HepG2 (cell line): ENCODE data around the gene MINDY1. TPM values are rescaled to one million over a fixed set of nuclear protein-coding genes. Genes with fewer than 3 reads are reported as not detected.

Source experiments
- CREM ChIP-seq, 2 experiments: sonication (generic) in 1 of 2; formaldehyde crosslinking in 1 of 2; IDR thresholded peaks; 2 replicates each; pipeline versions ENCODE4 v1.4.0 to v1.6.1; 2016 to 2020; ENCODE audit warnings: antibody characterized with exemption in 1 of 2, mild to moderate bottlenecking in 1 of 2, missing genetic modification reagents in 1 of 2
- ELF3 ChIP-seq: IDR thresholded peaks from 2 replicates; pipeline ENCODE4 v1.6.1; 2016; ENCODE audit warnings: missing genetic modification reagents, missing compliant biosample characterization
- EP300 ChIP-seq, 3 experiments: sonication (generic) in 1 of 3; formaldehyde crosslinking in 1 of 3; IDR thresholded peaks; 2 replicates each; pipeline versions ENCODE4 v1.5.1 to v1.6.1; 2011 to 2020; ENCODE audit warnings: low read depth in 2 of 3, low read length in 2 of 3, borderline replicate concordance in 1 of 3, improper control_type of control experiment in 1 of 3, mild to moderate bottlenecking in 1 of 3, missing genetic modification reagents in 1 of 3, moderate library complexity in 1 of 3
- HNRNPH1 ChIP-seq: fragments of 200-400 bp; formaldehyde crosslinking; optimal IDR thresholded peaks from 2 replicates; pipeline ENCODE3; 2017; ENCODE audit warnings: mild to moderate bottlenecking, low read depth, low read length
- NFIB ChIP-seq: sonication (generic); formaldehyde crosslinking; IDR thresholded peaks from 2 replicates; pipeline ENCODE4 v1.9.0; 2021; ENCODE audit warnings: missing genetic modification reagents, mild to moderate bottlenecking, borderline replicate concordance
- PCBP2 ChIP-seq: fragments of 200-400 bp; formaldehyde crosslinking; optimal IDR thresholded peaks from 2 replicates; pipeline ENCODE3; 2018; ENCODE audit warnings: low read length, low read depth; ENCODE audit not compliant: poor library complexity, severe bottlenecking
- SAP130 ChIP-seq: IDR thresholded peaks from 2 replicates; pipeline ENCODE4 v1.6.1; 2016; ENCODE audit warnings: low read depth
- SP140L ChIP-seq: sonication (generic); formaldehyde crosslinking; IDR thresholded peaks from 2 replicates; pipeline ENCODE4 v1.4.0; 2020; ENCODE audit warnings: missing genetic modification reagents, borderline replicate concordance
- SPEN ChIP-seq: sonication (generic); formaldehyde crosslinking; IDR thresholded peaks from 2 replicates; pipeline ENCODE4 v1.5.1; 2020; ENCODE audit warnings: low read depth, mild to moderate bottlenecking, missing genetic modification reagents
- TBP ChIP-seq: sonication (generic); formaldehyde crosslinking; IDR thresholded peaks from 2 replicates; pipeline ENCODE4 v1.5.0; 2020; ENCODE audit warnings: missing genetic modification reagents
- TGIF2 ChIP-seq: IDR thresholded peaks from 2 replicates; pipeline ENCODE4 v1.6.1; 2016; ENCODE audit warnings: control low read depth, missing compliant biosample characterization
- TIGD3 ChIP-seq: sonication (generic); formaldehyde crosslinking; IDR thresholded peaks from 2 replicates; pipeline ENCODE4 v1.5.1; 2020; ENCODE audit warnings: mild to moderate bottlenecking, missing genetic modification reagents, borderline replicate concordance
- ZFP82 ChIP-seq: sonication (generic); formaldehyde crosslinking; IDR thresholded peaks from 2 replicates; pipeline ENCODE4 v1.5.1; 2020; ENCODE audit warnings: mild to moderate bottlenecking, missing genetic modification reagents, borderline replicate concordance
- ZNF234 ChIP-seq: sonication (generic); formaldehyde crosslinking; conservative IDR thresholded peaks from 2 replicates; pipeline ENCODE4 v1.5.1; 2020; ENCODE audit warnings: mild to moderate bottlenecking, missing genetic modification reagents
- ZNF281 ChIP-seq: sonication (generic); formaldehyde crosslinking; IDR thresholded peaks from 2 replicates; pipeline ENCODE4 v1.4.0; 2020; ENCODE audit warnings: missing genetic modification reagents, borderline replicate concordance
- ZNF354B ChIP-seq: sonication (generic); formaldehyde crosslinking; IDR thresholded peaks from 2 replicates; pipeline ENCODE4 v1.8.0; 2022; ENCODE audit warnings: mild to moderate bottlenecking, missing genetic modification reagents
- ZNF431 ChIP-seq: sonication (generic); formaldehyde crosslinking; IDR thresholded peaks from 2 replicates; pipeline ENCODE4 v1.9.0; 2022; ENCODE audit warnings: missing genetic modification reagents, low read depth, mild to moderate bottlenecking, borderline replicate concordance
- ZNF451 ChIP-seq: sonication (generic); formaldehyde crosslinking; IDR thresholded peaks from 2 replicates; pipeline ENCODE4 v1.5.0; 2020; ENCODE audit warnings: mild to moderate bottlenecking, missing genetic modification reagents
- ZNF567 ChIP-seq: sonication (generic); formaldehyde crosslinking; IDR thresholded peaks from 2 replicates; pipeline ENCODE4 v1.8.1; 2023; ENCODE audit warnings: mild to moderate bottlenecking, missing genetic modification reagents, borderline replicate concordance
- polyA plus RNA-seq, 8 experiments: library from polyadenylated mRNA; depleted of rRNA in 3 of 8; stranded (reverse) in 7 of 8; unstranded in 1 of 8; fragments of >200 nt; fragmentation: Illumina TruSeq in 4 of 8; extraction: Trizol in 4 of 8; gene quantifications; 2 replicates each; pipeline versions ENCODE4 v1.2.1 to v1.2.3, GENCODE V29; 2011 to 2016; ENCODE audit warnings: low read depth in 4 of 8, missing spikeins in 1 of 8, mixed read lengths in 1 of 8; ENCODE audit not compliant: insufficient read depth in 1 of 8
- total RNA-seq, 5 experiments: library from RNA; depleted of rRNA; stranded (reverse); fragments of >200 nt; fragmentation: Illumina TruSeq; extraction: Trizol; gene quantifications; 2 replicates each; pipeline ENCODE4 v1.2.3, GENCODE V29; 2016; ENCODE audit warnings: low read depth in 1 of 5
- TF ChIP-seq, protein P1 (sequence below): sonication (generic); formaldehyde crosslinking; IDR thresholded peaks from 2 replicates; pipeline ENCODE4 v1.4.0; 2020; ENCODE audit warnings: mild to moderate bottlenecking, missing genetic modification reagents
- TF ChIP-seq, protein P2 (sequence below): sonication (generic); formaldehyde crosslinking; IDR thresholded peaks from 2 replicates; pipeline ENCODE4 v1.8.0; 2022; ENCODE audit warnings: missing genetic modification reagents, low read depth, mild to moderate bottlenecking, borderline replicate concordance

The MINDY1 gene
- total and polyA plus RNA-seq, 2 of the 13 experiments (the other 11 are each of a cell fraction or from before 2014, with no cell fraction given) = 11.1 to 15.0 TPM

GRCh38 chr1:150979092-150980056 lies 27.3 kb downstream of the MINDY1 start (continued):
- TF ChIP-seq, protein P1, sequence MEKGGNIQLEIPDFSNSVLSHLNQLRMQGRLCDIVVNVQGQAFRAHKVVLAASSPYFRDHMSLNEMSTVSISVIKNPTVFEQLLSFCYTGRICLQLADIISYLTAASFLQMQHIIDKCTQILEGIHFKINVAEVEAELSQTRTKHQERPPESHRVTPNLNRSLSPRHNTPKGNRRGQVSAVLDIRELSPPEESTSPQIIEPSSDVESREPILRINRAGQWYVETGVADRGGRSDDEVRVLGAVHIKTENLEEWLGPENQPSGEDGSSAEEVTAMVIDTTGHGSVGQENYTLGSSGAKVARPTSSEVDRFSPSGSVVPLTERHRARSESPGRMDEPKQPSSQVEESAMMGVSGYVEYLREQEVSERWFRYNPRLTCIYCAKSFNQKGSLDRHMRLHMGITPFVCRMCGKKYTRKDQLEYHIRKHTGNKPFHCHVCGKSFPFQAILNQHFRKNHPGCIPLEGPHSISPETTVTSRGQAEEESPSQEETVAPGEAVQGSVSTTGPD (CRISPR knock-in tag) = no peak
- peak; percentile 63; the same call in 1 of the 2 replicates for TF ChIP-seq ELF3 (CRISPR knock-in tag)
- no peak for TF ChIP-seq ZNF431
- TF ChIP-seq, protein P2, sequence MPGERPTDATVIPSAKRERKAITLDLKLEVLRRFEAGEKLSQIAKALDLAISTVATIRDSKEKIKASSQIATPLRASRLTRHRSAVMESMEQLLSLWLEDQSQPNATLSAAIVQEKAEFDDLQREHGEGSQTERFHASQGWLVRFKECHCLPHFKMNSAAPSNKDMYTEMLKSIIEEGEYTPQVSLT (CRISPR knock-in tag) = no peak
- TF ChIP-seq NFIB (CRISPR knock-in tag) = no peak
- TF ChIP-seq ZNF281 (CRISPR knock-in tag) = no peak; the same call in 1 of the 2 replicates
- TF ChIP-seq TBP (CRISPR knock-in tag) = no peak
- no peak for TF ChIP-seq SP140L (CRISPR knock-in tag)
- TF ChIP-seq TIGD3 (CRISPR knock-in tag) = 0 out of 2 replicates have a peak, but pooled peaks have one; percentile 53
- peak in 1 of 2 experiments; percentile 42; a peak in 1 of 4 replicates for TF ChIP-seq EP300 (IDR thresholded peaks at IDR 0.05; ENCODE audit: low read depth in 2 of 2, low read length in 2 of 2)
- TF ChIP-seq EP300 (CRISPR knock-in tag; IDR thresholded peaks at IDR 0.05; ENCODE audit: borderline replicate concordance) = peak; percentile 22; the same call in 1 of the 2 replicates
- TF ChIP-seq PCBP2 = no peak
- TF ChIP-seq SAP130 (CRISPR knock-in tag) = peak; percentile 75
- no peak for TF ChIP-seq ZFP82 (CRISPR knock-in tag)
- TF ChIP-seq ZNF354B = no peak
- no peak for TF ChIP-seq TGIF2 (CRISPR knock-in tag)
- TF ChIP-seq SPEN = no peak
- TF ChIP-seq ZNF234 (CRISPR knock-in tag) = no peak
- TF ChIP-seq ZNF451 (CRISPR knock-in tag) = no peak
- no peak for TF ChIP-seq ZNF567 (CRISPR knock-in tag)
- TF ChIP-seq HNRNPH1 = no peak
- no peak for TF ChIP-seq CREM (IDR thresholded peaks at IDR 0.05)
- TF ChIP-seq CREM (CRISPR knock-in tag; IDR thresholded peaks at IDR 0.05) = no peak
